Astrocyte (in vitro differentiated cells and primary cell): ENCODE measurements around the gene SPOCK1. TPM values are rescaled to one million over a fixed set of nuclear protein-coding genes. Genes with fewer than 3 reads are reported as not detected.

Experiments used
- DNase-seq: peaks from one replicate; pipeline ENCODE4 v3.0.0-alpha.2; 2010; ENCODE audit warnings: low read depth
- FAIRE-seq: peaks from 2 replicates; lab custom pipeline; 2011; peaks lifted over from hg19 to GRCh38; lab: Jason Lieb, UNC
- H2AFZ ChIP-seq: 2 replicates; pipeline ENCODE4 v1.6.0; 2012; ENCODE audit warnings: low read depth, low read length, inconsistent platforms
- H3K27ac ChIP-seq: 2 replicates; pipeline ENCODE4 v1.5.1; 2011; ENCODE audit warnings: low read depth, low read length, inconsistent platforms
- H3K27me3 ChIP-seq: 2 replicates; pipeline ENCODE4 v1.6.0; 2011; ENCODE audit warnings: low read length, inconsistent platforms; ENCODE audit not compliant: insufficient read depth
- H3K36me3 ChIP-seq: 2 replicates; pipeline ENCODE4 v1.5.1; 2011; ENCODE audit warnings: low read length, inconsistent platforms; ENCODE audit not compliant: insufficient read depth
- H3K4me1 ChIP-seq: 2 replicates; pipeline ENCODE4 v1.5.1; 2011; ENCODE audit warnings: low read length, inconsistent platforms; ENCODE audit not compliant: insufficient read depth
- H3K4me2 ChIP-seq: 2 replicates; pipeline ENCODE4 v1.6.0; 2012; ENCODE audit warnings: low read length, inconsistent platforms
- H3K4me3 ChIP-seq: 2 replicates; pipeline ENCODE4 v1.5.1; 2011; ENCODE audit warnings: low read depth, mild to moderate bottlenecking, low read length, inconsistent platforms; ENCODE audit not compliant: insufficient read depth
- H3K79me2 ChIP-seq: 2 replicates; pipeline ENCODE4 v1.6.0; 2012; ENCODE audit warnings: mild to moderate bottlenecking, low read length, inconsistent platforms; ENCODE audit not compliant: insufficient read depth
- H3K9ac ChIP-seq: 2 replicates; pipeline ENCODE4 v1.6.0; 2012; ENCODE audit warnings: mild to moderate bottlenecking, low read length, inconsistent platforms
- H3K9me3 ChIP-seq: 2 replicates; pipeline ENCODE4 v1.5.1; 2012; ENCODE audit warnings: low read depth, mild to moderate bottlenecking, low read length, inconsistent platforms; ENCODE audit not compliant: insufficient read depth
- H4K20me1 ChIP-seq: 2 replicates; pipeline ENCODE4 v1.6.0; 2012; ENCODE audit warnings: low read length, inconsistent platforms; ENCODE audit not compliant: insufficient read depth
- H3K27ac Mint-ChIP-seq: one replicate; pipeline ENCODE4 v1.8.0; 2021; ENCODE audit warnings: mild to moderate bottlenecking, mixed read lengths; ENCODE audit not compliant: unreplicated experiment
- H3K27me3 Mint-ChIP-seq: one replicate; pipeline ENCODE4 v1.8.0; 2021; ENCODE audit warnings: low read depth, mixed read lengths; ENCODE audit not compliant: unreplicated experiment
- H3K36me3 Mint-ChIP-seq: one replicate; pipeline ENCODE4 v1.8.0; 2021; ENCODE audit warnings: low read depth, mixed read lengths; ENCODE audit not compliant: unreplicated experiment
- H3K4me1 Mint-ChIP-seq: one replicate; pipeline ENCODE4 v1.8.0; 2021; ENCODE audit warnings: low read depth, mixed read lengths; ENCODE audit not compliant: unreplicated experiment
- H3K4me3 Mint-ChIP-seq: one replicate; pipeline ENCODE4 v1.8.0; 2021; ENCODE audit warnings: mild to moderate bottlenecking, moderate library complexity, mixed read lengths; ENCODE audit not compliant: unreplicated experiment
- H3K9me3 Mint-ChIP-seq: one replicate; pipeline ENCODE4 v1.8.0; 2021; ENCODE audit warnings: mild to moderate bottlenecking, mixed read lengths; ENCODE audit not compliant: unreplicated experiment
- CTCF ChIP-seq: IDR thresholded peaks from 2 replicates; pipeline ENCODE4 v1.5.1; 2011; ENCODE audit warnings: low read depth, mild to moderate bottlenecking, inconsistent platforms, low read length, moderate library complexity; ENCODE audit not compliant: insufficient read depth
- EZH2 ChIP-seq: IDR thresholded peaks from 2 replicates; pipeline ENCODE4 v1.6.1; 2012; ENCODE audit warnings: mild to moderate bottlenecking, low read length, inconsistent platforms; ENCODE audit not compliant: insufficient read depth
- total RNA-seq: library from RNA; stranded (reverse); gene quantifications from 2 replicates; pipeline ENCODE4 v1.2.1, GENCODE V29; 2021

Gene SPOCK1
- total RNA-seq, 1 donor from 2014 or later: 53.5 TPM

GRCh38 chr5:137016783-137017324 lies 482.3 kb downstream of the SPOCK1 start:
- peaks cover 6% of the 10 kb centered on the region for H4K20me1 ChIP-seq
- TF ChIP-seq EZH2 (no peak), CTCF (no peak)
- H3K9ac ChIP-seq: no peak overlapping the region
- H3K36me3 ChIP-seq: no peaks in the 10 kb centered on the region
- H3K4me1 ChIP-seq: peaks cover under 1% of the 10 kb centered on the region
- DNase-seq: no peak
- H3K79me2 ChIP-seq: no peaks in the 10 kb centered on the region
- no peak overlapping the region for H3K4me2 ChIP-seq
- Mint-ChIP-seq H3K4me3 (no peak overlapping the region), H3K9me3 (no peaks in the 10 kb centered on the region), H3K27ac (no peak overlapping the region), H3K27me3 (no peaks in the 10 kb centered on the region), H3K36me3 (no peaks in the 10 kb centered on the region), H3K4me1 (no peaks in the 10 kb centered on the region)
- no peaks in the 10 kb centered on the region for H3K27me3 ChIP-seq
- FAIRE-seq: no peak
- H3K4me3 ChIP-seq: no peak overlapping the region
- no peak overlapping the region for H2AFZ ChIP-seq
- no peak overlapping the region for H3K27ac ChIP-seq
- no peaks in the 10 kb centered on the region for H3K9me3 ChIP-seq

- Histone ChIP-seq H3K9ac (no peak overlapping the region), H3K27me3 (no peaks in the 10 kb centered on the region), H3K4me1 (no peaks in the 10 kb centered on the region), H3K4me3 (no peak overlapping the region), H3K79me2 (no peaks in the 10 kb centered on the region), H3K4me2 (no peak overlapping the region), H3K27ac (no peak overlapping the region), H4K20me1 (peaks cover 6% of the 10 kb centered on the region), H2AFZ (no peak overlapping the region), H3K9me3 (no peaks in the 10 kb centered on the region), H3K36me3 (no peaks in the 10 kb centered on the region)
- no peaks in the 10 kb centered on the region for H3K9me3 Mint-ChIP-seq
- H3K27ac Mint-ChIP-seq: no peak overlapping the region
- TF ChIP-seq EZH2: no peak
- TF ChIP-seq CTCF: no peak
- DNase-seq (no peak), FAIRE-seq (no peak)
- H3K4me3 Mint-ChIP-seq: no peak overlapping the region
- H3K27me3 Mint-ChIP-seq: no peaks in the 10 kb centered on the region
- H3K36me3 Mint-ChIP-seq: no peaks in the 10 kb centered on the region
- no peaks in the 10 kb centered on the region for H3K4me1 Mint-ChIP-seq
These were observed 483.5 kb downstream of the SPOCK1 start for GRCh38 chr5:137015540-137016116.

- Mint-ChIP-seq H3K9me3 (no peaks in the 10 kb centered on the region), H3K4me3 (no peak overlapping the region), H3K4me1 (no peaks in the 10 kb centered on the region), H3K27ac (no peak overlapping the region), H3K27me3 (peaks cover 2% of the 10 kb centered on the region), H3K36me3 (no peaks in the 10 kb centered on the region)
- Histone ChIP-seq H3K36me3 (no peaks in the 10 kb centered on the region), H4K20me1 (peaks cover 6% of the 10 kb centered on the region), H3K9me3 (no peaks in the 10 kb centered on the region), H2AFZ (no peak overlapping the region), H3K4me2 (no peak overlapping the region), H3K4me3 (no peak overlapping the region), H3K27ac (no peak overlapping the region), H3K79me2 (no peaks in the 10 kb centered on the region), H3K27me3 (no peaks in the 10 kb centered on the region), H3K9ac (no peak overlapping the region), H3K4me1 (no peaks in the 10 kb centered on the region)
- FAIRE-seq (no peak), DNase-seq (peak; percentile 36)
- TF ChIP-seq CTCF (no peak), EZH2 (no peak)
These were observed 484.4 kb downstream of the SPOCK1 start for GRCh38 chr5:137014731-137015130.
